Body of pancreas (tissue), 4 donors: ENCODE data around the gene ZNF497.

Experiments used
- POLR2A ChIP-seq, 3 donors: fragments of 450-650 bp; IDR thresholded peaks; one replicate each; pipeline ENCODE4 v1.6.1; 2016; ENCODE audit warnings: antibody characterized with exemption in 3 of 3, mild to moderate bottlenecking in 2 of 3
- TF ChIP-seq, protein P1 (sequence below), 7 experiments: fragments of 450-650 bp in 4 of 7; fragments of 200-600 bp in 3 of 7; sonication (generic) in 3 of 7; IDR thresholded peaks; one replicate each; pipeline ENCODE4 v1.5.1; 2016 to 2019; ENCODE audit warnings: antibody characterized with exemption in 7 of 7

DNA sequence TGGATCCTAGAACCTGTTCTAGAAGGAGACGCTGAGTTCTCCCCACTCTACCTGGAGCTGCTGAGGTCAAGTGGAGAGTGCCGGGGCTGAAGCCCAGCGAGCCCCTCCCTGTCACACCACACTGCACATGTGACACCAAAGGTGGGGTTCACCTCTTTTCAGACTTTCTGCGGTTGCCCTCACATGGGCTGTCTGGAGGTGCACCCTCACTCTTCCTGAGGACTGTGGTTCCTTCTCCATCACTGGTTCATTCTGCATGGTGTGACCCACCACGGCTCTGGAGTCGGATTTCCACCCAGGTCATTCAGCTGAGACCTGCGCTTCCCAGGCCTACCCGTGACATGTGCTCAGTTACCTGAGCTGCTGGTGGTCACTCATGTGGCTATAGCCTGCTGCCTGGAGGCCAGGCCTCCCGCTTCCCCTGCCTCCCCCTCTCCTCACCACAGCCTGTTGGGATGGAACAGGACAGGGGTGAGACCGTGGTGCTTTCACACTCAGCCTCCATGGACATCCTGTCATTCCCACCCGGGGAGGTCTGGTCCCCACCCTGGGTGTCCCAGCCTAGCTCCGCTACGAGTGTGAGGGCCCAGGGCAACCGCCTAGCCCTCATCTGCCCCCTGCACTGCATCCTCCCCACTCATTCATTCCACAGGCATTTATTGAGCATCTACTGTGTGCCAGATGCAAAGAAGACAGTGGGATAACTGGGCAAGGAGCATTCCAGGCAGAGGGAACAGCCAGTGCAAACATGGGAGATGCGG, 8.7 kb downstream of the ZNF497 start:
- no peak for TF ChIP-seq POLR2A (IDR thresholded peaks at IDR 0.05)
- TF ChIP-seq, protein P1, sequence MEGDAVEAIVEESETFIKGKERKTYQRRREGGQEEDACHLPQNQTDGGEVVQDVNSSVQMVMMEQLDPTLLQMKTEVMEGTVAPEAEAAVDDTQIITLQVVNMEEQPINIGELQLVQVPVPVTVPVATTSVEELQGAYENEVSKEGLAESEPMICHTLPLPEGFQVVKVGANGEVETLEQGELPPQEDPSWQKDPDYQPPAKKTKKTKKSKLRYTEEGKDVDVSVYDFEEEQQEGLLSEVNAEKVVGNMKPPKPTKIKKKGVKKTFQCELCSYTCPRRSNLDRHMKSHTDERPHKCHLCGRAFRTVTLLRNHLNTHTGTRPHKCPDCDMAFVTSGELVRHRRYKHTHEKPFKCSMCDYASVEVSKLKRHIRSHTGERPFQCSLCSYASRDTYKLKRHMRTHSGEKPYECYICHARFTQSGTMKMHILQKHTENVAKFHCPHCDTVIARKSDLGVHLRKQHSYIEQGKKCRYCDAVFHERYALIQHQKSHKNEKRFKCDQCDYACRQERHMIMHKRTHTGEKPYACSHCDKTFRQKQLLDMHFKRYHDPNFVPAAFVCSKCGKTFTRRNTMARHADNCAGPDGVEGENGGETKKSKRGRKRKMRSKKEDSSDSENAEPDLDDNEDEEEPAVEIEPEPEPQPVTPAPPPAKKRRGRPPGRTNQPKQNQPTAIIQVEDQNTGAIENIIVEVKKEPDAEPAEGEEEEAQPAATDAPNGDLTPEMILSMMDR (IDR thresholded peaks at IDR 0.05) = no peak
